ENCODE measurements around the gene SCML1. TPM values are rescaled to one million over a fixed set of nuclear protein-coding genes. Genes with fewer than 3 reads are reported as not detected.
A peak's percentile ranks its signal among the peaks of the same experiment; 100 is the strongest.

The SCML1 gene
- total RNA-seq, 1 experiment from 2014 or later, result 2.7 TPM

DNA sequence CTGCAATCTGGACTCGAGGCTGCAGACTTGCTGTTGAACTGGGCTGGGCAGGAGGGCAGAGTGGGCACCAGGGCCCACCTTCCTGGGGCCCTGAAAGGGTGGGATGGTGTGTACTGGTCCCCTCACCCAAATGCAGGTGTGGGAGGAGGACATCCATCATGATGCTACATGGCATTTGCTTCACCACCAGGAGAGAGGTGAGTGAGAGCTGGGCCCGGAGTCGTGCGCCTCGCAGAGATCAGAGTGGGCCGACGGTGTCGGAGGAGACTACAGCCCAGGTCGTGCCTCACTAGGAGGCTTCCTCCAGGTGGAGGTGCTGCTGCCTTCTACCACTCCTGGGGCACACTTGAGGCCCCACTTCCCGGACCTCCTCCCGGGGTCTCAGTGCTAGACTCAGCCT, 50.3 kb downstream of the SCML1 start (continued):
- TF ChIP-seq, protein P1, sequence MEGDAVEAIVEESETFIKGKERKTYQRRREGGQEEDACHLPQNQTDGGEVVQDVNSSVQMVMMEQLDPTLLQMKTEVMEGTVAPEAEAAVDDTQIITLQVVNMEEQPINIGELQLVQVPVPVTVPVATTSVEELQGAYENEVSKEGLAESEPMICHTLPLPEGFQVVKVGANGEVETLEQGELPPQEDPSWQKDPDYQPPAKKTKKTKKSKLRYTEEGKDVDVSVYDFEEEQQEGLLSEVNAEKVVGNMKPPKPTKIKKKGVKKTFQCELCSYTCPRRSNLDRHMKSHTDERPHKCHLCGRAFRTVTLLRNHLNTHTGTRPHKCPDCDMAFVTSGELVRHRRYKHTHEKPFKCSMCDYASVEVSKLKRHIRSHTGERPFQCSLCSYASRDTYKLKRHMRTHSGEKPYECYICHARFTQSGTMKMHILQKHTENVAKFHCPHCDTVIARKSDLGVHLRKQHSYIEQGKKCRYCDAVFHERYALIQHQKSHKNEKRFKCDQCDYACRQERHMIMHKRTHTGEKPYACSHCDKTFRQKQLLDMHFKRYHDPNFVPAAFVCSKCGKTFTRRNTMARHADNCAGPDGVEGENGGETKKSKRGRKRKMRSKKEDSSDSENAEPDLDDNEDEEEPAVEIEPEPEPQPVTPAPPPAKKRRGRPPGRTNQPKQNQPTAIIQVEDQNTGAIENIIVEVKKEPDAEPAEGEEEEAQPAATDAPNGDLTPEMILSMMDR (IDR thresholded peaks at IDR 0.05 in 2 of 3, conservative IDR thresholded peaks at IDR 0.05 in 1 of 3; ENCODE audit: borderline replicate concordance in 1 of 3, insufficient read depth in 1 of 3, low read depth in 2 of 3, low read length in 2 of 3), result no peak
- no peak for TF ChIP-seq ZNF274 (IDR thresholded peaks at IDR 0.05; ENCODE audit: low read depth, low read length)

DNA sequence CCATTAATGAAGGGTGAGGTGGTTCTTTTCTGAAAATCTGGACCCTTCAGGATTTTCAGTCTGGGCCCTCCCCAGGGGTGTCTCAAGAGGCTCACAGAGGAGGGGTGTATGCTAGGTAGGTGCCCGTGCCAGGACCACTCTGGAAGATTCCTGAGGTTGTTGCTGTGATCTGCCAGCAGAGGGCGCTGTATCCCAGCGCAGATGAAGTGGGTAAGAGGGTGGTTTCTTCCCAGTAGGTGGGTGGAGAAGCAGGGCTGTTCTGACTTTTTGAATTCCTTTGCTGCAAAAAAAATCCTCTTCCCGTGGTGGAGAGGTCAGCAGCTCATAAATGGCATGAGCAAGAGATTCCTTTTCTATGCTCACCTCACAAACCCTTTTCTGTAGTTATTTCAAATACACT, 51.1 kb downstream of the SCML1 start:
- peak; percentile 10 for DNase-seq (ENCODE audit: low read depth, low spot score)
- no peak overlapping the region for H3K9ac ChIP-seq (ENCODE audit: low read length)
- peak; percentile 87 for ATAC-seq
- H3K27me3 ChIP-seq (ENCODE audit: insufficient read depth, low read length), result no peaks in the 10 kb centered on the region
- no peaks in the 10 kb centered on the region for H4K20me1 ChIP-seq (ENCODE audit: insufficient read depth)
- H3K4me1 ChIP-seq (ENCODE audit: control insufficient read depth in 1 of 2, insufficient read depth in 2 of 2, low read length in 2 of 2), result no peaks in the 10 kb centered on the region
- intact Hi-C loops (cut with micrococcal nuclease), result no loop called here
- H3K4me2 ChIP-seq (ENCODE audit: low read length), result peak overlapping the region; percentile 21; the same call in 1 of the 2 replicates
- no peaks in the 10 kb centered on the region for H3K9me2 ChIP-seq (ENCODE audit: insufficient read depth)
- POLR2A ChIA-PET, result no interaction called here
- H3K4me3 ChIP-seq (replicated peaks in 1 of 2; ENCODE audit: low read depth in 1 of 2, low read length in 2 of 2), result no peak overlapping the region
- no peaks in the 10 kb centered on the region for H3K36me3 ChIP-seq (ENCODE audit: control insufficient read depth in 1 of 2, insufficient read depth in 2 of 2, low read length in 2 of 2)
- H3K27ac ChIP-seq (ENCODE audit: low read depth, low read length), result no peak overlapping the region
- H3K9me3 ChIP-seq (ENCODE audit: control insufficient read depth in 1 of 2, insufficient read depth in 1 of 2, low read depth in 1 of 2, low read length in 2 of 2), result no peaks in the 10 kb centered on the region
- RAD21 ChIA-PET (ENCODE audit: low non-redundant PET in 1 of 2, low total read pairs in 2 of 2, uncharacterized antibody in 2 of 2, unreplicated experiment in 2 of 2), result no interaction called here
- TF ChIP-seq SP1 (IDR thresholded peaks at IDR 0.05; ENCODE audit: low read depth), result no peak
- TF ChIP-seq, protein P1 (IDR thresholded peaks at IDR 0.05 in 2 of 3, conservative IDR thresholded peaks at IDR 0.05 in 1 of 3; ENCODE audit: borderline replicate concordance in 1 of 3, insufficient read depth in 1 of 3, low read depth in 2 of 3, low read length in 2 of 3), result peak; percentile 37 to 76 (median 75); a peak in 5 of 6 replicates
- TF ChIP-seq POLR2AphosphoS5 (IDR thresholded peaks at IDR 0.05; ENCODE audit: low read depth, low read length), result no peak
- TF ChIP-seq ZFX (IDR thresholded peaks at IDR 0.05), result no peak
- TF ChIP-seq EZH2phosphoT487 (IDR thresholded peaks at IDR 0.05; ENCODE audit: borderline replicate concordance), result no peak
- TF ChIP-seq SRF (IDR thresholded peaks at IDR 0.05; ENCODE audit: low read depth), result no peak
- peak; percentile 62 for TF ChIP-seq RAD21 (IDR thresholded peaks at IDR 0.05; ENCODE audit: low read depth)
- no peak for TF ChIP-seq POLR2A (IDR thresholded peaks at IDR 0.05; ENCODE audit: borderline replicate concordance, extremely low read depth, insufficient read depth, insufficient read length)
- no TSS peak for BruUV-seq (replicated peaks)
- no peak overlapping the region for H2AFZ ChIP-seq (ENCODE audit: low read depth, low read length, poor library complexity, severe bottlenecking)
- CTCF ChIA-PET, result no interaction called here
- H3K79me2 ChIP-seq (ENCODE audit: insufficient read depth, low read length), result no peaks in the 10 kb centered on the region

Data from HCT116 (cell line).